ENCODE results near the gene MXD4.

MXD4 gene

DNA sequence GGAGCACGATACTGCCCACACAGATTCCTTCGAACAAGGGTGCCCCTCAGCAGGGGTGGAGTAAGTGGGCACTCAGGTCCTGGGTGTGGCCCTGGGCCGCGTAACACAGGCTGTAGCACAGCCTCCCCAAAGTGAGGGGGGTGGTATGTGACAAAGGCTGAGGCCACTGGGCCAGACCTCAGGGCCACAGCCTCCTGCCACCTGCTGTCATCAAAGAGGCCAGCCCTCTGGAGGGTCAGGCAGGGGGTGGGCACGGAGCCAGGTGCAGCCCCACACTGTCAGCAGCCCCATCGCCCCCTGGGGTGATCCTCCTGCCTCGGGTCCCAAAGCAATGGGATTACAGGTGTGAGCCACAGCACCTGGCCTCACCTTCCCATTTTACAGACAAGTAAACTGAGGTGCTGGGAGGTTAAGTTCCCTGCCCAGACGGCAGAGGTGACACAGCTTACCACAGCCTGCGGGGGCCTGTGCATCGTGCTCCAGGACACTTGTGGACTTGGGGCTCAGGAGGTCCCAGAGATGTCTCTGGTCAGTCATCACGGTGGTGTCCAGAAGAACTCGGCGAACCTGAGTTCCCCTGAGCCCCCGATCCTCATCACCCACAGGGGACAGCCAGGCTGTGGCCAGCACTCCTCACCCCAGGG is 27.5 kb upstream of the MXD4 start:
- H3K4me3 ChIP-seq (ENCODE audit: low read length) = no peak overlapping the region
- no peaks in the 10 kb centered on the region for H3K4me1 ChIP-seq (ENCODE audit: insufficient read depth, low read length)
- H2AFZ ChIP-seq (ENCODE audit: low read depth, low read length) = no peak overlapping the region
- peaks cover 16% of the 10 kb centered on the region for H3K27me3 ChIP-seq (ENCODE audit: insufficient read depth, low read length)
- H3K9me3 ChIP-seq (ENCODE audit: low read length) = no peaks in the 10 kb centered on the region
- no peaks in the 10 kb centered on the region for H3K36me3 ChIP-seq (ENCODE audit: insufficient read depth, low read length)

GRCh38 chr4:2288051-2288541 is 26.2 kb upstream of the MXD4 start:
- Histone ChIP-seq H3K4me1 (ENCODE audit: insufficient read depth, low read length) (no peaks in the 10 kb centered on the region), H2AFZ (ENCODE audit: low read depth, low read length) (no peak overlapping the region), H3K4me3 (ENCODE audit: low read length) (no peak overlapping the region), H3K9me3 (ENCODE audit: low read length) (no peaks in the 10 kb centered on the region), H3K27me3 (ENCODE audit: insufficient read depth, low read length) (peaks cover 17% of the 10 kb centered on the region), H3K36me3 (ENCODE audit: insufficient read depth, low read length) (no peaks in the 10 kb centered on the region)

DNA sequence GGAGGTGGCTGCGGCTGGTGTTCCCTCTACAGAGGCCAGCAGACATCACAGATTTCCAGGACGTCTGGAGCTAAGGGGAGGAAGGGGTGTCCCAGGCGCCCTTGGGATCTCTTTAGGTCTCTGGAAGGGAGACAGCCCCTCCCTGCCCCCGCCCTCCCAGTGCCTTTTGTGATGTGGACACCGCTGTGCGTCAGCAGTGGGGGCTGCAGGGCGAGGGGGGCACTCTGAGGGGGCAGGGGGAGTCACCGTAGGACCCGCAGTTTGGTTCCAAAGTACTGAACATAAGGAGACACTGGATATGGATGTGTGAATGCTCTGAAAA is 25.6 kb upstream of the MXD4 start:
- peaks cover 17% of the 10 kb centered on the region for H3K27me3 ChIP-seq (ENCODE audit: insufficient read depth, low read length)
- H3K36me3 ChIP-seq (ENCODE audit: insufficient read depth, low read length) = no peaks in the 10 kb centered on the region
- no peak overlapping the region for H3K4me3 ChIP-seq (ENCODE audit: low read length)
- no peaks in the 10 kb centered on the region for H3K9me3 ChIP-seq (ENCODE audit: low read length)
- H3K4me1 ChIP-seq (ENCODE audit: insufficient read depth, low read length) = no peaks in the 10 kb centered on the region
- H2AFZ ChIP-seq (ENCODE audit: low read depth, low read length) = no peak overlapping the region

DNA sequence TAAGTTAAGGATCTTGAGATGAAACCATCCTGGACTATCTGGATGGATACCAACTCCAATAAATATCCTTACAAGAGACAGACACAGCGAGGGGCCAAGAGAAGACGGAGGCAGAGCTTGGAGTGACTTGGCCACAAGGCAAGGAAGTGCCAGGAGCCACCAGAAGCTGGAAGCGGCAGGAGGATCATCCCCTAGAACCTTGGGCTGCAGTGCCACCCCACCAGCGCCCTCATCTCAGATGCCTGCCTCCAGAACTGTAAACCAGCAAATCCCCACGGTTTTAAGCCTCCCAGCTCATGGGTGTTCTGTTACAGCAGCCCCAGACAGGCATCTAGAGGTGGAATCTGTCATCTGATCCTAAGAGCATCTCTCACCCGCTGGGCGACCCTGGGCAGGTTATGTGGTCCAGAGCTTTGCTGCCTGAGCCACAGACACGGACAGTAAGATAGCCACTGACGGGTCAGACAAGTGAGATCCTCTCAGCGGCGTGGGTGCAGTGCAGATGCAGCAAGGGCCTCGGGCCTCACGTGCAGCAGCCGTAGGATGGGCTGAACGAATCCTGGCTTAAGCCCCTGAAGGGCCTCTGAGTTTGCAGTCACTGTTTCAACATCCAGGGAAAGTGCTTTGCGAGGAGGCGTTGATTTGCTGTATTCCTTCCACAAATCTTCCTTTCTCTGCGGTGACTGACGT is 25.1 kb upstream of the MXD4 start:
- peaks cover 17% of the 10 kb centered on the region for H3K27me3 ChIP-seq (ENCODE audit: insufficient read depth, low read length)
- H3K36me3 ChIP-seq (ENCODE audit: insufficient read depth, low read length) = no peaks in the 10 kb centered on the region
- H2AFZ ChIP-seq (ENCODE audit: low read depth, low read length) = no peak overlapping the region
- no peaks in the 10 kb centered on the region for H3K9me3 ChIP-seq (ENCODE audit: low read length)
- no peak overlapping the region for H3K4me3 ChIP-seq (ENCODE audit: low read length)
- no peaks in the 10 kb centered on the region for H3K4me1 ChIP-seq (ENCODE audit: insufficient read depth, low read length)

DNA sequence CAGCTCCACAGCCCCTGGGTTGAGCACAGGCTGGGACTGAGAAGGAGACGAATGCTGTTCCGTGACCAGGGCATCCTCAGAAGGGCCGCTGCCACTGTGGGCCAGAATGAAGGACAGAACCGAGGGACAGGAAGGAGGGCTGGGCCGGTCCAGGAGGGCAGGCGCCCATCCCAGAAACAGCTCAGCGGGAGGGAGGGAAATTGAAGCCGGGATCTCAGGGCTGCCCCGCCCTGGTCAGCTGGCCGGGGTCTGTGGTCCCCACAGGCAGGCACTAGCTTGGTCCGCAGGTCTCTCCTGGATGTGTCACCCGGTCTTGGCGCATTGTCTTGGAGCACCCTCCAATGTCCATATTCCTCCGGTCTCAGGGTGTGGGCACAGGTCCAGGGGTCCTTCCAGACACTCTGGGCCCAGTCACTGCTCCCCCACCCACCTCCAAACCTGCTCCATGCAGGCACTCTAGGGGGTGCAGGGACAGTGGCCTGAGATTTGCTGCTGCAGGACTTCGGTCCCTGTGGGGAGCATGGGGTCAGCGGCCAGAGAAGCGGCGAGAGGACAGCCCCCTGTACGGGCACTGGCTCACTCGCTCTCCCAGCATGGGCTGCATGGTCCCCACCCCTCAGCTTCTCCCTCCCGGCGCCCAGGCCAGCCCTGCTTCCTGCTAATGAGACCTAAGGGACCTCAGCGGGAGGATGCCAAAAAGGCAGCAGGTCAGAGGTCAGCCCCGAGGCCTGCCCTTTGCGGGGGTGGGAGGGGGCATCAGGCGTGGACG is 23.9 kb upstream of the MXD4 start:
- no peak overlapping the region for H3K4me3 ChIP-seq (ENCODE audit: low read length)
- H3K9me3 ChIP-seq (ENCODE audit: low read length) = no peaks in the 10 kb centered on the region
- no peaks in the 10 kb centered on the region for H3K4me1 ChIP-seq (ENCODE audit: insufficient read depth, low read length)
- no peak overlapping the region for H2AFZ ChIP-seq (ENCODE audit: low read depth, low read length)
- H3K36me3 ChIP-seq (ENCODE audit: insufficient read depth, low read length) = no peaks in the 10 kb centered on the region
- H3K27me3 ChIP-seq (ENCODE audit: insufficient read depth, low read length) = peaks cover 17% of the 10 kb centered on the region

DNA sequence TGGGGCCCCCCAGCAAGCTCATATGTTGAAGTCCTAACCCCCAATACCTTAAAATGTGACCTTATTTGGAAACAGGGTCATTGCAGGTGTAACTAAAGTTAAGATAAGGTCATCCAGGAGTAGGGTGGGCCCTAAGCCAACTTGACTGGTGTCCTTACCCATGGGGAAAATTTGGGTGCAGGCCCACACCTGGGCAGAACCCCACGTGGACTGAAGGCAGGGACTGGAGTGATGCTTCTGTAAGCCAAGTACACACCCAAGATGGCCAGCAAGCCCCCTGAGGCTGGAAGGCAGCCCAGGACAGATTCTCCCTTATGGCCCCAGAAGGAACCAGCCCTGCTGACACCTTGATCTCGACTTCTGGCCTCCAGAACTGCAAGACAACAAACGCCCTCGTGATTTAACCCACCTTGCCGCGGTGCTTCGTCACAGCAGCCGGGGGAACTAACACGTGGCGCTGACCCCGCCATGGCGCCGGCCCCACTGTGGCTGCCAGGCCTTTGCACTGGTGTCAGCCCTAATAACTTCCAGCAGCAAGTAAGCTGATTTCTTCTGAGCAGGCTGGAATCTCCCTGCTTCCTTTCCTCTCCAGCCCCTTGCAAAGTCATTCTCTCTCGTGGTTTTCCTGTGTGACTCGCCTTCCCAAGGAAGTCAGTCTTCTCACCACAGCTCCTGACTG is 23.2 kb upstream of the MXD4 start:
- Histone ChIP-seq H2AFZ (ENCODE audit: low read depth, low read length) (no peak overlapping the region), H3K4me1 (ENCODE audit: insufficient read depth, low read length) (no peaks in the 10 kb centered on the region), H3K9me3 (ENCODE audit: low read length) (no peaks in the 10 kb centered on the region), H3K4me3 (ENCODE audit: low read length) (no peak overlapping the region), H3K36me3 (ENCODE audit: insufficient read depth, low read length) (no peaks in the 10 kb centered on the region), H3K27me3 (ENCODE audit: insufficient read depth, low read length) (peaks cover 17% of the 10 kb centered on the region)

DNA sequence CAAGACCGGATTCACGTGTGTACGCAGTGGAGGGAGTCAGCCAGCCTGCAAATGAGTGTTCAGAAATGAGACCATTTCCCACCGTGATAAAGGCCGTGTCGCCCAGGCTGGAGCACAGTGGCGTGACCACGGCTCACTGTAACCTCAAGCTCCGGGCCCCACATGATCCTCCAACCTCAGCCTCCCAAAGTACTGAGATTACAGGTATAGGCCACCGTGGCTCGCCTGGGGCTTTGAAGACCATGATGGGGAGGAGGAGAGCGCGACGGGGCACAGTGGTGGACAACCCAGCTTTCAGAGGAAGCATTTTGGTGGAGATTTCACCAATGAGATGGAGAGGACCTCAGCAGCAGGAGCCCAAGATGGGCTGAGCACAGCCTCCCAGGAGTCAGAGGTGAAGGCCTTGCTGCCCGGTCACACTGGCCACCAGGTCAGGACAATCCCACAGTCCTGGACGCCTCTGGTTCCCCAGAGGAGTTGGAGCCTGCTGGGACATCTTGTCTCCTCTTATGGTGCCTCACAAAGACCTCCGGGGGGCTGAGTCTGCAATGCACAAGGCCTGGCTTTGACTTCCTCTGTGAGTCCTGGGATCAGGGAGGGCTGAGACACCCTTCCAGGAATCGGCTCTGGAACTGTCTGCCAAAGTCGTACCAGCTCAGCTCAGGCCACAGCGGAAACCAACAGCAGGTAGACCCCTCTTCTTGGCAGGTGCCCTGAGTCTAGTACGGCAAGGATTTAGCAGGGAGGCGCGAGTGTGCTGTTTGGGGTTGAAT is 22.4 kb upstream of the MXD4 start:
- no peak overlapping the region for H2AFZ ChIP-seq (ENCODE audit: low read depth, low read length)
- no peaks in the 10 kb centered on the region for H3K36me3 ChIP-seq (ENCODE audit: insufficient read depth, low read length)
- no peaks in the 10 kb centered on the region for H3K9me3 ChIP-seq (ENCODE audit: low read length)
- H3K4me1 ChIP-seq (ENCODE audit: insufficient read depth, low read length) = no peaks in the 10 kb centered on the region
- H3K27me3 ChIP-seq (ENCODE audit: insufficient read depth, low read length) = peaks cover 17% of the 10 kb centered on the region
- no peak overlapping the region for H3K4me3 ChIP-seq (ENCODE audit: low read length)

GRCh38 chr4:2283199-2283711 is 21.3 kb upstream of the MXD4 start:
- Histone ChIP-seq H2AFZ (ENCODE audit: low read depth, low read length) (no peak overlapping the region), H3K36me3 (ENCODE audit: insufficient read depth, low read length) (no peaks in the 10 kb centered on the region), H3K9me3 (ENCODE audit: low read length) (no peaks in the 10 kb centered on the region), H3K4me1 (ENCODE audit: insufficient read depth, low read length) (no peaks in the 10 kb centered on the region), H3K27me3 (ENCODE audit: insufficient read depth, low read length) (peaks cover 17% of the 10 kb centered on the region), H3K4me3 (ENCODE audit: low read length) (no peak overlapping the region)

DNA sequence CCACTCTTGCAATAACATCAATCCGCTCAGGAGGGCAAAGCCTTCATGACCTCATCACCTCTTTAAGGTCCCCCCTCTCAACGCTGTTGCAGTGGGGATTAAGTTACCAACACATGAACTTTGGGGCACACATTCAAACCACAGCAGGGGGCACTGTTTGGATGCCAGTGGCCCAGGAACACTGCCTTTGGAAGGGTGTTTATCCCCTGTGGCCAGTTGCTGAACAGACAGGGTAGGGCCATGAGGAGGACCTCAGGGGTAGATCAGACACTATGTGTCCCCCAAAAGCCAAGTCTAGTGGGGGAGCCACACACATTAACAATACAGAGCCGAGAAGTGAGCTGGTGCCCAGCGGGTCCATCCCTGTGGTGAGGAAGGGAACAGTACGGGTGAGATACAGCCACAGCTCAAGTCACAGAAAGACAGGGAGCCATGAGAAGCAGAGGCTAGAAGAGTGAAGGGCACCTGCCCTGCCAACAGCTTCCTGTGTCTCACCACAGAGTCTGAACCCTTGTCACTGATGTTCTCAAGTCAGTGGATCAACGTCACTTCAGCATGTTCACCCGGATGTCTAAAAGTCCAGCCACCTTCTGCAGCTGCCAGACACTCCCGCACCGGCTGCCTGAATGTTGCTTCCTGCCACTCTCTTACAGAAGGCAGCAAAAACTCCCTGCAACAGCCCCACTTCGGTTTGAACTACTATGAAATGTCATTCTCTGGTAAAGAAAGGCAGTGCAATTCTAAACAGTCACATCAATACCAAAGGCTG is 19.9 kb upstream of the MXD4 start:
- Histone ChIP-seq H3K4me1 (ENCODE audit: insufficient read depth, low read length) (no peaks in the 10 kb centered on the region), H2AFZ (ENCODE audit: low read depth, low read length) (no peak overlapping the region), H3K36me3 (ENCODE audit: insufficient read depth, low read length) (no peaks in the 10 kb centered on the region), H3K4me3 (ENCODE audit: low read length) (no peak overlapping the region), H3K9me3 (ENCODE audit: low read length) (no peaks in the 10 kb centered on the region), H3K27me3 (ENCODE audit: insufficient read depth, low read length) (peaks cover 12% of the 10 kb centered on the region)

GRCh38 chr4:2280531-2281300 is 18.8 kb upstream of the MXD4 start:
- peaks cover 9% of the 10 kb centered on the region for H3K27me3 ChIP-seq (ENCODE audit: insufficient read depth, low read length)
- no peaks in the 10 kb centered on the region for H3K36me3 ChIP-seq (ENCODE audit: insufficient read depth, low read length)
- no peak overlapping the region for H3K4me3 ChIP-seq (ENCODE audit: low read length)
- H2AFZ ChIP-seq (ENCODE audit: low read depth, low read length) = no peak overlapping the region
- no peaks in the 10 kb centered on the region for H3K9me3 ChIP-seq (ENCODE audit: low read length)
- H3K4me1 ChIP-seq (ENCODE audit: insufficient read depth, low read length) = no peaks in the 10 kb centered on the region

DNA sequence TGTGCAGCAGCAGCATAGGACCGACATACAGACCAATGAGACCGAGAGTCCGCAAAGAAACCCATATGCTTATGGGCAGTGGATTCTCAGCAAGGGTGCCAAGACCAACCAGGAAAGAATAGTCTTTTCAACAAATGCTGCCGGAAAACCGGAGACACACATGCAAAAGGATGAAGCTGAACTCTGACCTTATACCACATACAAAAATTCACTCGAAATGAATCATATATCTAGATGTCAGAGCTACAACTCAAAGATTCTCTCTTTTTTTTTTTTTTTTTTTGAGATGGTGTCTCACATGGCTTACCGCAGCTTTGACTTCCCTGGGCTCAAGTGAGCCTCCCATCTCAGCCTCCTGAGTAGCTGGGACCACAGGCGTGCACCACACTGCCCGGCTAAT is 16.0 kb upstream of the MXD4 start:
- Histone ChIP-seq H2AFZ (ENCODE audit: low read depth, low read length) (no peak overlapping the region), H3K27me3 (ENCODE audit: insufficient read depth, low read length) (peaks cover 9% of the 10 kb centered on the region), H3K4me1 (ENCODE audit: insufficient read depth, low read length) (peaks cover 2% of the 10 kb centered on the region), H3K9me3 (ENCODE audit: low read length) (no peaks in the 10 kb centered on the region), H3K36me3 (ENCODE audit: insufficient read depth, low read length) (no peaks in the 10 kb centered on the region), H3K4me3 (ENCODE audit: low read length) (no peak overlapping the region)
